SK-N-MC (cell line): Measurements from ENCODE around the gene LRMDA.
"Not testable (repeated sequence)": the region's sequence is repeated elsewhere in the genome, so short reads cannot be mapped to it uniquely, and the experiment has no call there.

ENCODE experiments used
- DNase-seq: peaks from one replicate; pipeline ENCODE4 v3.0.0-alpha.2; 2011; ENCODE audit warnings: low read depth, low spot score
- H3K27ac ChIP-seq: fragments of 200-600 bp; sonication (generic); 2 replicates; pipeline ENCODE4 v1.5.1; 2016; ENCODE audit warnings: mixed run types
- H3K36me3 ChIP-seq: fragments of 200-600 bp; sonication (generic); 2 replicates; pipeline ENCODE4 v1.6.1; 2017; ENCODE audit warnings: antibody characterized with exemption, low read length, mixed read lengths; ENCODE audit not compliant: insufficient read depth
- H3K4me3 ChIP-seq: fragments of 200-600 bp; sonication (generic); 2 replicates; pipeline ENCODE4 v1.5.1; 2016
- H3K9ac ChIP-seq: fragments of 200-600 bp; sonication (generic); 2 replicates; pipeline ENCODE4 v1.8.0; 2017; ENCODE audit warnings: mixed run types, mixed read lengths; ENCODE audit not compliant: insufficient read length
- H3K9me3 ChIP-seq: fragments of 200-600 bp; sonication (generic); 2 replicates; pipeline ENCODE4 v1.6.1; 2017; ENCODE audit warnings: low read depth, mild to moderate bottlenecking, antibody characterized with exemption, low read length, moderate library complexity, mixed read lengths
- EZH2 ChIP-seq: fragments of 200-600 bp; sonication (generic); IDR thresholded peaks from one replicate; pipeline ENCODE4 v1.6.1; 2017; ENCODE audit warnings: antibody characterized with exemption
- FOXP2 ChIP-seq: optimal IDR thresholded peaks from 2 replicates; pipeline ENCODE3; 2011; ENCODE audit warnings: mild to moderate bottlenecking, moderate library complexity; ENCODE audit not compliant: insufficient read depth; ENCODE audit errors: extremely low read length, control extremely low read depth
- POLR2AphosphoS5 ChIP-seq: IDR thresholded peaks from 2 replicates; pipeline ENCODE4 v1.6.1; 2012; ENCODE audit warnings: mild to moderate bottlenecking, low read depth, low read length, borderline replicate concordance

LRMDA gene

GRCh38 chr10:75743291-75743778 lies 311.9 kb downstream of the LRMDA start:
- TF ChIP-seq POLR2AphosphoS5 (no peak), FOXP2 (no peak), EZH2 (no peak)
- Histone ChIP-seq H3K4me3 (no peak overlapping the region), H3K9ac (no peak overlapping the region), H3K36me3 (no peaks in the 10 kb centered on the region), H3K27ac (no peak overlapping the region), H3K9me3 (no peaks in the 10 kb centered on the region)
- no peak for DNase-seq

GRCh38 chr10:75744261-75744660 lies 312.8 kb downstream of the LRMDA start:
- DNase-seq: no peak
- Histone ChIP-seq H3K9ac (no peak overlapping the region), H3K36me3 (no peaks in the 10 kb centered on the region), H3K4me3 (no peak overlapping the region), H3K9me3 (no peaks in the 10 kb centered on the region), H3K27ac (peak overlapping the region; percentile 54; the same call in 1 of the 2 replicates)
- TF ChIP-seq FOXP2: no peak
- no peak for TF ChIP-seq EZH2
- TF ChIP-seq POLR2AphosphoS5: no peak

GRCh38 chr10:75746356-75746755 lies 314.9 kb downstream of the LRMDA start:
- TF ChIP-seq POLR2AphosphoS5: no peak
- no peak for TF ChIP-seq FOXP2
- no peak for TF ChIP-seq EZH2
- H3K4me3 ChIP-seq: no peak overlapping the region
- H3K9ac ChIP-seq: no peak overlapping the region
- no peaks in the 10 kb centered on the region for H3K36me3 ChIP-seq
- no peak overlapping the region for H3K27ac ChIP-seq
- no peak for DNase-seq
- no peaks in the 10 kb centered on the region for H3K9me3 ChIP-seq

GRCh38 chr10:75750093-75750875 lies 318.9 kb downstream of the LRMDA start:
- H3K4me3 ChIP-seq, DNase-seq, H3K9me3 ChIP-seq, H3K9ac ChIP-seq, H3K27ac ChIP-seq, H3K36me3 ChIP-seq: not testable (repeated sequence)

- TF ChIP-seq EZH2: no peak
- TF ChIP-seq POLR2AphosphoS5: no peak
- no peak for TF ChIP-seq FOXP2
- H3K27ac ChIP-seq: no peak overlapping the region
- DNase-seq: no peak
- no peaks in the 10 kb centered on the region for H3K9me3 ChIP-seq
- no peaks in the 10 kb centered on the region for H3K36me3 ChIP-seq
- no peak overlapping the region for H3K4me3 ChIP-seq
- no peak overlapping the region for H3K9ac ChIP-seq
Observed at GRCh38 chr10:75751232-75751631, 319.8 kb downstream of the LRMDA start.

- Histone ChIP-seq H3K9me3 (no peaks in the 10 kb centered on the region), H3K27ac (no peak overlapping the region), H3K9ac (no peak overlapping the region), H3K36me3 (no peaks in the 10 kb centered on the region), H3K4me3 (no peak overlapping the region)
- no peak for TF ChIP-seq FOXP2
- TF ChIP-seq POLR2AphosphoS5: no peak
- no peak for TF ChIP-seq EZH2
- DNase-seq: no peak
Observed at GRCh38 chr10:75753621-75754020, 322.2 kb downstream of the LRMDA start.

- no peaks in the 10 kb centered on the region for H3K9me3 ChIP-seq
- no peak for TF ChIP-seq FOXP2
- TF ChIP-seq POLR2AphosphoS5: no peak
- no peak for TF ChIP-seq EZH2
- DNase-seq: no peak
- no peaks in the 10 kb centered on the region for H3K36me3 ChIP-seq
- H3K4me3 ChIP-seq: no peak overlapping the region
- H3K27ac ChIP-seq: no peak overlapping the region
- H3K9ac ChIP-seq: no peak overlapping the region
Observed at GRCh38 chr10:75754096-75754831, 322.8 kb downstream of the LRMDA start.

GRCh38 chr10:75755528-75755927 lies 324.1 kb downstream of the LRMDA start:
- H3K36me3 ChIP-seq: no peaks in the 10 kb centered on the region
- no peak overlapping the region for H3K27ac ChIP-seq
- DNase-seq: no peak
- no peak overlapping the region for H3K4me3 ChIP-seq
- no peaks in the 10 kb centered on the region for H3K9me3 ChIP-seq
- no peak overlapping the region for H3K9ac ChIP-seq
- TF ChIP-seq EZH2 (no peak), FOXP2 (no peak), POLR2AphosphoS5 (no peak)

GRCh38 chr10:75761289-75761688 lies 329.9 kb downstream of the LRMDA start:
- Histone ChIP-seq H3K4me3 (no peak overlapping the region), H3K36me3 (no peaks in the 10 kb centered on the region), H3K27ac (no peak overlapping the region), H3K9me3 (no peaks in the 10 kb centered on the region), H3K9ac (no peak overlapping the region)
- TF ChIP-seq POLR2AphosphoS5 (no peak), FOXP2 (no peak), EZH2 (no peak)
- no peak for DNase-seq
